Stimulated activated memory B cell treated with anti-CD40 and anti-IgM and Interleukin-4, amounts not matched to agents 10 μg/mL and 1 μg/mL and 100 μg/mL, for 72 hours (primary cell): ENCODE data around the gene SLC24A3.
A peak's percentile ranks its signal among the peaks of the same experiment; 100 is the strongest.

Source experiments
- ATAC-seq: fragments of 150-1000 bp; cut with Tn5 transposase; 2 replicates; pipeline ENCODE4 v1.10.0; 2021
- H3K27ac Mint-ChIP-seq: one replicate; pipeline ENCODE4 v1.8.0; 2022; ENCODE audit warnings: mild to moderate bottlenecking, mixed read lengths
- H3K27me3 Mint-ChIP-seq: one replicate; pipeline ENCODE4 v1.8.0; 2022; ENCODE audit warnings: mixed read lengths
- H3K36me3 Mint-ChIP-seq: one replicate; pipeline ENCODE4 v1.8.0; 2022; ENCODE audit warnings: mixed read lengths
- H3K4me1 Mint-ChIP-seq: one replicate; pipeline ENCODE4 v1.8.0; 2022; ENCODE audit warnings: mixed read lengths
- H3K4me3 Mint-ChIP-seq: one replicate; pipeline ENCODE4 v1.8.0; 2022; ENCODE audit warnings: mild to moderate bottlenecking, moderate library complexity, mixed read lengths
- H3K9me3 Mint-ChIP-seq: one replicate; pipeline ENCODE4 v1.8.0; 2022; ENCODE audit warnings: mixed read lengths

SLC24A3 gene

GRCh38 chr20:19522836-19523590, 310.6 kb downstream of the SLC24A3 start:
- ATAC-seq, result no peak
- Mint-ChIP-seq H3K4me3 (no peak overlapping the region), H3K27me3 (peaks cover 20% of the 10 kb centered on the region), H3K4me1 (no peaks in the 10 kb centered on the region), H3K9me3 (no peaks in the 10 kb centered on the region), H3K36me3 (no peaks in the 10 kb centered on the region), H3K27ac (peak overlapping the region; percentile 58)

- ATAC-seq, result no peak
- H3K9me3 Mint-ChIP-seq, result no peaks in the 10 kb centered on the region
- peaks cover 20% of the 10 kb centered on the region for H3K27me3 Mint-ChIP-seq
- no peak overlapping the region for H3K4me3 Mint-ChIP-seq
- no peaks in the 10 kb centered on the region for H3K36me3 Mint-ChIP-seq
- H3K4me1 Mint-ChIP-seq, result no peaks in the 10 kb centered on the region
- H3K27ac Mint-ChIP-seq, result no peak overlapping the region
These were observed 312.2 kb downstream of the SLC24A3 start for GRCh38 chr20:19524691-19525090.

- Mint-ChIP-seq H3K27me3 (peaks cover 20% of the 10 kb centered on the region), H3K4me3 (no peak overlapping the region)
These were observed 315.1 kb downstream of the SLC24A3 start for GRCh38 chr20:19527509-19527908.

GRCh38 chr20:19528286-19529030, 316.0 kb downstream of the SLC24A3 start:
- no peaks in the 10 kb centered on the region for H3K4me1 Mint-ChIP-seq
- H3K27me3 Mint-ChIP-seq, result peaks cover 20% of the 10 kb centered on the region
- no peak for ATAC-seq
- no peak overlapping the region for H3K27ac Mint-ChIP-seq
- H3K9me3 Mint-ChIP-seq, result no peaks in the 10 kb centered on the region
- no peak overlapping the region for H3K4me3 Mint-ChIP-seq
- H3K36me3 Mint-ChIP-seq, result no peaks in the 10 kb centered on the region

More at GRCh38 chr20:19527509-19527908, 315.1 kb downstream of the SLC24A3 start:
- H3K27ac Mint-ChIP-seq, result no peak overlapping the region
- H3K9me3 Mint-ChIP-seq, result no peaks in the 10 kb centered on the region
- no peaks in the 10 kb centered on the region for H3K4me1 Mint-ChIP-seq
- no peaks in the 10 kb centered on the region for H3K36me3 Mint-ChIP-seq
- ATAC-seq, result no peak

GRCh38 chr20:19530006-19530405, 317.6 kb downstream of the SLC24A3 start:
- Mint-ChIP-seq H3K9me3 (no peaks in the 10 kb centered on the region), H3K4me3 (no peak overlapping the region), H3K4me1 (no peaks in the 10 kb centered on the region), H3K27me3 (peaks cover 8% of the 10 kb centered on the region), H3K27ac (no peak overlapping the region), H3K36me3 (no peaks in the 10 kb centered on the region)
- ATAC-seq, result no peak

- H3K9me3 Mint-ChIP-seq, result no peaks in the 10 kb centered on the region
- no peaks in the 10 kb centered on the region for H3K36me3 Mint-ChIP-seq
- no peak overlapping the region for H3K4me3 Mint-ChIP-seq
- ATAC-seq, result no peak
- no peaks in the 10 kb centered on the region for H3K27me3 Mint-ChIP-seq
- H3K27ac Mint-ChIP-seq, result no peak overlapping the region
- H3K4me1 Mint-ChIP-seq, result no peaks in the 10 kb centered on the region
These were observed 319.0 kb downstream of the SLC24A3 start for GRCh38 chr20:19531446-19531845.

GRCh38 chr20:19538556-19538955, 326.1 kb downstream of the SLC24A3 start:
- no peaks in the 10 kb centered on the region for H3K4me1 Mint-ChIP-seq
- H3K4me3 Mint-ChIP-seq, result no peak overlapping the region
- no peaks in the 10 kb centered on the region for H3K9me3 Mint-ChIP-seq
- no peak for ATAC-seq
- no peak overlapping the region for H3K27ac Mint-ChIP-seq
- no peaks in the 10 kb centered on the region for H3K36me3 Mint-ChIP-seq
- no peaks in the 10 kb centered on the region for H3K27me3 Mint-ChIP-seq

- Mint-ChIP-seq H3K4me1 (no peaks in the 10 kb centered on the region), H3K27ac (no peak overlapping the region), H3K9me3 (no peaks in the 10 kb centered on the region), H3K36me3 (no peaks in the 10 kb centered on the region), H3K4me3 (no peak overlapping the region), H3K27me3 (no peaks in the 10 kb centered on the region)
- ATAC-seq, result no peak
These were observed 326.7 kb downstream of the SLC24A3 start for GRCh38 chr20:19539191-19539590.

GRCh38 chr20:19540392-19540791, 327.9 kb downstream of the SLC24A3 start:
- Mint-ChIP-seq H3K27me3 (no peaks in the 10 kb centered on the region), H3K4me3 (no peak overlapping the region), H3K27ac (no peak overlapping the region), H3K36me3 (no peaks in the 10 kb centered on the region), H3K4me1 (no peaks in the 10 kb centered on the region), H3K9me3 (no peaks in the 10 kb centered on the region)
- peak; percentile 77 for ATAC-seq

GRCh38 chr20:19543101-19543500, 330.7 kb downstream of the SLC24A3 start:
- H3K4me1 Mint-ChIP-seq, result no peaks in the 10 kb centered on the region
- peaks cover 8% of the 10 kb centered on the region for H3K27me3 Mint-ChIP-seq
- H3K9me3 Mint-ChIP-seq, result no peaks in the 10 kb centered on the region
- no peaks in the 10 kb centered on the region for H3K36me3 Mint-ChIP-seq
- H3K27ac Mint-ChIP-seq, result no peak overlapping the region
- ATAC-seq, result no peak
- H3K4me3 Mint-ChIP-seq, result no peak overlapping the region

GRCh38 chr20:19544684-19545083, 332.2 kb downstream of the SLC24A3 start:
- Mint-ChIP-seq H3K9me3 (no peaks in the 10 kb centered on the region), H3K27me3 (peaks cover 8% of the 10 kb centered on the region), H3K4me1 (no peaks in the 10 kb centered on the region), H3K36me3 (no peaks in the 10 kb centered on the region), H3K4me3 (no peak overlapping the region), H3K27ac (no peak overlapping the region)
- no peak for ATAC-seq

GRCh38 chr20:19546648-19547047, 334.2 kb downstream of the SLC24A3 start:
- Mint-ChIP-seq H3K27ac (no peak overlapping the region), H3K4me1 (no peaks in the 10 kb centered on the region), H3K27me3 (peaks cover 8% of the 10 kb centered on the region), H3K4me3 (no peak overlapping the region), H3K9me3 (no peaks in the 10 kb centered on the region), H3K36me3 (no peaks in the 10 kb centered on the region)
- no peak for ATAC-seq

- Mint-ChIP-seq H3K9me3 (no peaks in the 10 kb centered on the region), H3K4me1 (no peaks in the 10 kb centered on the region), H3K27ac (no peak overlapping the region), H3K36me3 (no peaks in the 10 kb centered on the region), H3K4me3 (no peak overlapping the region), H3K27me3 (peaks cover 8% of the 10 kb centered on the region)
- ATAC-seq, result no peak
These were observed 335.1 kb downstream of the SLC24A3 start for GRCh38 chr20:19547547-19547946.

- Mint-ChIP-seq H3K36me3 (no peaks in the 10 kb centered on the region), H3K4me3 (no peak overlapping the region), H3K27me3 (peaks cover 8% of the 10 kb centered on the region), H3K4me1 (no peaks in the 10 kb centered on the region), H3K27ac (no peak overlapping the region), H3K9me3 (no peaks in the 10 kb centered on the region)
- no peak for ATAC-seq
These were observed 337.5 kb downstream of the SLC24A3 start for GRCh38 chr20:19549896-19550295.

GRCh38 chr20:19552221-19553180, 340.1 kb downstream of the SLC24A3 start:
- Mint-ChIP-seq H3K4me3 (no peak overlapping the region), H3K4me1 (no peaks in the 10 kb centered on the region), H3K27ac (no peak overlapping the region), H3K27me3 (no peaks in the 10 kb centered on the region), H3K36me3 (no peaks in the 10 kb centered on the region), H3K9me3 (no peaks in the 10 kb centered on the region)
- ATAC-seq, result no peak
